Loucy (cell line): ENCODE results near the gene PRR20G.

Experiments
- EZH2phosphoT487 ChIP-seq: fragments of 200-600 bp; IDR thresholded peaks from 2 replicates; pipeline ENCODE4 v1.6.1; 2018; ENCODE audit warnings: antibody characterized with exemption, mild to moderate bottlenecking, moderate library complexity, borderline replicate concordance
- TF ChIP-seq, protein P1 (sequence below): fragments of 200-600 bp; sonication (generic); conservative IDR thresholded peaks from 2 replicates; pipeline ENCODE4 v1.5.1; 2014; ENCODE audit warnings: mild to moderate bottlenecking, antibody characterized with exemption, low read length

DNA sequence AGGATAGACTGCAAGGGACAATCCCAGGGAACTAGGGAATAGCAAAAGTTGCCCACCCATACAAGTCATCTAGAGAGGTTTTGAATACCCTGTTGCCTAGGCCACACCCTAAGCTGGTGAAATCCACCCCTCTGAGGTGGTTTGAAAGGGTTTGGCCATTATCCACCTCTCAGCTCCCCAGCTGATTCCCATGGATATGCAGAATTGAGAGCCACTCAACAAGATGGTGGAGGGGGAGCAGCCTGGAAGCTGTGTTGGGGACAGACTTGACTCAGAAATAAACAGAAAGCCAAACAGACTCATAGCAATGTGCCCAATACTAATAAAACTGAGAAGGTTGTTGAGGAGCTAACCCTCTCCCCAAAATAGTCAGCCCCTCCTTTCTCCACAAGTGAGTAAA lies 10.9 kb downstream of the PRR20G start:
- TF ChIP-seq, protein P1, sequence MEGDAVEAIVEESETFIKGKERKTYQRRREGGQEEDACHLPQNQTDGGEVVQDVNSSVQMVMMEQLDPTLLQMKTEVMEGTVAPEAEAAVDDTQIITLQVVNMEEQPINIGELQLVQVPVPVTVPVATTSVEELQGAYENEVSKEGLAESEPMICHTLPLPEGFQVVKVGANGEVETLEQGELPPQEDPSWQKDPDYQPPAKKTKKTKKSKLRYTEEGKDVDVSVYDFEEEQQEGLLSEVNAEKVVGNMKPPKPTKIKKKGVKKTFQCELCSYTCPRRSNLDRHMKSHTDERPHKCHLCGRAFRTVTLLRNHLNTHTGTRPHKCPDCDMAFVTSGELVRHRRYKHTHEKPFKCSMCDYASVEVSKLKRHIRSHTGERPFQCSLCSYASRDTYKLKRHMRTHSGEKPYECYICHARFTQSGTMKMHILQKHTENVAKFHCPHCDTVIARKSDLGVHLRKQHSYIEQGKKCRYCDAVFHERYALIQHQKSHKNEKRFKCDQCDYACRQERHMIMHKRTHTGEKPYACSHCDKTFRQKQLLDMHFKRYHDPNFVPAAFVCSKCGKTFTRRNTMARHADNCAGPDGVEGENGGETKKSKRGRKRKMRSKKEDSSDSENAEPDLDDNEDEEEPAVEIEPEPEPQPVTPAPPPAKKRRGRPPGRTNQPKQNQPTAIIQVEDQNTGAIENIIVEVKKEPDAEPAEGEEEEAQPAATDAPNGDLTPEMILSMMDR = no peak
- TF ChIP-seq EZH2phosphoT487 = no peak
